ENCODE results near the gene RPS26.

DNA sequence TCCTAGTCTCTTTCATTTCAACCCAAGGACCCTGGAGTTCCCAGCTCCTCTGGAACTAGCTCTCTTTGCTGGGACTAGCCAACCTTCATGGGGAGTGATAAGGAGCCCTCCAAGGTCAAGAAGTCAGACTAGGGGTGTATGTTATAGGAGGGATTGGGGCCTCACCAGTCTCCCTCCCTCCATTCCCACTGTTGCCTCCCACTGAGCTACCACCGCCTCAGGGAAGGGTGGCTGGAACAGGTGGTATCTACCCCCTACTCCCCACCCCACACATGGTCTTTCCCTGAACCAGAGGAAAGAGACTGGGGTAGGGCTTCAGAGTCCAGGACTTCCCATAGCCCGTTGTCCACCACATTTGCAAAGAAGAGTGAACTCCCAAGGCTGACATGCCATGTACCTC, 40.7 kb downstream of the RPS26 start:
- TF ChIP-seq, protein P1, sequence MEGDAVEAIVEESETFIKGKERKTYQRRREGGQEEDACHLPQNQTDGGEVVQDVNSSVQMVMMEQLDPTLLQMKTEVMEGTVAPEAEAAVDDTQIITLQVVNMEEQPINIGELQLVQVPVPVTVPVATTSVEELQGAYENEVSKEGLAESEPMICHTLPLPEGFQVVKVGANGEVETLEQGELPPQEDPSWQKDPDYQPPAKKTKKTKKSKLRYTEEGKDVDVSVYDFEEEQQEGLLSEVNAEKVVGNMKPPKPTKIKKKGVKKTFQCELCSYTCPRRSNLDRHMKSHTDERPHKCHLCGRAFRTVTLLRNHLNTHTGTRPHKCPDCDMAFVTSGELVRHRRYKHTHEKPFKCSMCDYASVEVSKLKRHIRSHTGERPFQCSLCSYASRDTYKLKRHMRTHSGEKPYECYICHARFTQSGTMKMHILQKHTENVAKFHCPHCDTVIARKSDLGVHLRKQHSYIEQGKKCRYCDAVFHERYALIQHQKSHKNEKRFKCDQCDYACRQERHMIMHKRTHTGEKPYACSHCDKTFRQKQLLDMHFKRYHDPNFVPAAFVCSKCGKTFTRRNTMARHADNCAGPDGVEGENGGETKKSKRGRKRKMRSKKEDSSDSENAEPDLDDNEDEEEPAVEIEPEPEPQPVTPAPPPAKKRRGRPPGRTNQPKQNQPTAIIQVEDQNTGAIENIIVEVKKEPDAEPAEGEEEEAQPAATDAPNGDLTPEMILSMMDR (IDR thresholded peaks at IDR 0.05): no peak
- no peak for TF ChIP-seq POLR2A (IDR thresholded peaks at IDR 0.05)
- TF ChIP-seq EP300 (IDR thresholded peaks at IDR 0.05): no peak
- no peak for TF ChIP-seq POLR2AphosphoS5 (IDR thresholded peaks at IDR 0.05)

Data from upper lobe of left lung (tissue), 4 donors.